Nephron progenitor cell (in vitro differentiated cells): ENCODE results near the gene SNTB2.
A peak's percentile ranks its signal among the peaks of the same experiment; 100 is the strongest.
"Not testable (repeated sequence)": the region's sequence is repeated elsewhere in the genome, so short reads cannot be mapped to it uniquely, and the experiment has no call there.

ENCODE experiments used
- DNase-seq: peaks from one replicate; pipeline ENCODE4 v3.0.0; 2021
- H3K27ac Mint-ChIP-seq: 2 replicates; pipeline ENCODE4 v1.8.0; 2021; ENCODE audit warnings: mild to moderate bottlenecking, moderate library complexity, mixed read lengths
- H3K27me3 Mint-ChIP-seq: 2 replicates; pipeline ENCODE4 v1.8.0; 2021; ENCODE audit warnings: mild to moderate bottlenecking, low read depth, mixed read lengths; ENCODE audit not compliant: poor library complexity
- H3K36me3 Mint-ChIP-seq: 2 replicates; pipeline ENCODE4 v1.8.0; 2021; ENCODE audit warnings: low read depth, mixed read lengths
- H3K4me1 Mint-ChIP-seq: 2 replicates; pipeline ENCODE4 v1.8.0; 2021; ENCODE audit warnings: mixed read lengths
- H3K4me3 Mint-ChIP-seq: 2 replicates; pipeline ENCODE4 v1.8.0; 2021; ENCODE audit warnings: mild to moderate bottlenecking, moderate library complexity, mixed read lengths
- H3K9me3 Mint-ChIP-seq: 2 replicates; pipeline ENCODE4 v1.8.0; 2021; ENCODE audit warnings: mild to moderate bottlenecking, moderate library complexity, mixed read lengths
- CTCF ChIP-seq: fragments of 200-600 bp; sonication (generic); IDR thresholded peaks from 2 replicates; pipeline ENCODE4 v1.5.0; 2021; ENCODE audit warnings: antibody characterized with exemption

The SNTB2 gene

GRCh38 chr16:69241926-69242325, 55.0 kb downstream of the SNTB2 start:
- no peak for TF ChIP-seq CTCF
- no peaks in the 10 kb centered on the region for H3K9me3 Mint-ChIP-seq

GRCh38 chr16:69243479-69243878, 56.5 kb downstream of the SNTB2 start:
- Mint-ChIP-seq H3K9me3 (no peaks in the 10 kb centered on the region), H3K4me1 (no peaks in the 10 kb centered on the region), H3K36me3 (peaks cover 20% of the 10 kb centered on the region), H3K27ac (no peak overlapping the region), H3K4me3 (no peak overlapping the region), H3K27me3 (no peaks in the 10 kb centered on the region)
- DNase-seq = no peak
- no peak for TF ChIP-seq CTCF

More at GRCh38 chr16:69241926-69242325, 55.0 kb downstream of the SNTB2 start:
- DNase-seq = no peak
- H3K4me3 Mint-ChIP-seq = no peak overlapping the region
- no peaks in the 10 kb centered on the region for H3K27me3 Mint-ChIP-seq
- H3K4me1 Mint-ChIP-seq = no peaks in the 10 kb centered on the region
- peaks cover 20% of the 10 kb centered on the region for H3K36me3 Mint-ChIP-seq
- peak overlapping the region; percentile 21 for H3K27ac Mint-ChIP-seq

- no peak for TF ChIP-seq CTCF
- H3K4me3 Mint-ChIP-seq = no peak overlapping the region
- DNase-seq = no peak
- H3K27me3 Mint-ChIP-seq = no peaks in the 10 kb centered on the region
- H3K27ac Mint-ChIP-seq = peak overlapping the region; percentile 35
- no peaks in the 10 kb centered on the region for H3K9me3 Mint-ChIP-seq
- H3K36me3 Mint-ChIP-seq = peaks cover 27% of the 10 kb centered on the region
- no peaks in the 10 kb centered on the region for H3K4me1 Mint-ChIP-seq
These were observed 57.4 kb downstream of the SNTB2 start for GRCh38 chr16:69244336-69244735.

GRCh38 chr16:69250081-69250480, 63.1 kb downstream of the SNTB2 start:
- no peaks in the 10 kb centered on the region for H3K27me3 Mint-ChIP-seq
- H3K4me3 Mint-ChIP-seq = no peak overlapping the region
- TF ChIP-seq CTCF = no peak
- H3K4me1 Mint-ChIP-seq = peaks cover 3% of the 10 kb centered on the region
- no peak for DNase-seq
- peaks cover 44% of the 10 kb centered on the region for H3K36me3 Mint-ChIP-seq
- H3K27ac Mint-ChIP-seq = no peak overlapping the region
- peaks cover 4% of the 10 kb centered on the region for H3K9me3 Mint-ChIP-seq

GRCh38 chr16:69253870-69254341, 66.9 kb downstream of the SNTB2 start:
- no peak for DNase-seq
- peaks cover 4% of the 10 kb centered on the region for H3K9me3 Mint-ChIP-seq
- H3K36me3 Mint-ChIP-seq = peaks cover 38% of the 10 kb centered on the region
- H3K27ac Mint-ChIP-seq = peak overlapping the region; percentile 86
- H3K4me3 Mint-ChIP-seq = no peak overlapping the region
- peaks cover 3% of the 10 kb centered on the region for H3K4me1 Mint-ChIP-seq
- no peaks in the 10 kb centered on the region for H3K27me3 Mint-ChIP-seq
- TF ChIP-seq CTCF = no peak

- Mint-ChIP-seq H3K36me3 (peaks cover 41% of the 10 kb centered on the region), H3K27ac (peak overlapping the region; percentile 71)
- not testable (repeated sequence) for H3K9me3 Mint-ChIP-seq, DNase-seq, H3K27me3 Mint-ChIP-seq, H3K4me1 Mint-ChIP-seq, H3K4me3 Mint-ChIP-seq
These were observed 72.4 kb downstream of the SNTB2 start for GRCh38 chr16:69259428-69259764.
